ENCODE results near the gene MED9.

MED9 gene

DNA sequence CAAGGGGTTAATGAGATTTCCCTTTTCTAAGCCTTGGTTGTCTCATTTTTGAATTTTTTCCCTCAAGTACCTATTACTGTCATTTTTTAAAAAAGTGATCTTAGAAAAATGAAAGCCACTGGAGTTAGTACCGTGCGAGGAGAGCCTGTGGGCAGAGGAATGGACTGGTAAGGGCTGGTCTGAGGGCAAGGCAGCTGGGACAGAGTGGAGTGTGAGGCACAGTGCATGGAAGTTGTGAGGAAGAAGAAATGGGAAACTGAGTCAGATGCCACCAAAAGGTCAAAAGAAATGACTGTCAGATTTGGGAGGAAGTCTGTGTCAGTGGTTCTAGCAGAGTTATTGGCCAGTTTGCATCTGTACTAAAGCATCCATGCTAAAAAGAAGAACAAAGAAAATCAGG is 11.2 kb downstream of the MED9 start:
- DNase-seq (ENCODE audit: low read depth in 1 of 2, low spot score in 1 of 2) = no peak

DNA sequence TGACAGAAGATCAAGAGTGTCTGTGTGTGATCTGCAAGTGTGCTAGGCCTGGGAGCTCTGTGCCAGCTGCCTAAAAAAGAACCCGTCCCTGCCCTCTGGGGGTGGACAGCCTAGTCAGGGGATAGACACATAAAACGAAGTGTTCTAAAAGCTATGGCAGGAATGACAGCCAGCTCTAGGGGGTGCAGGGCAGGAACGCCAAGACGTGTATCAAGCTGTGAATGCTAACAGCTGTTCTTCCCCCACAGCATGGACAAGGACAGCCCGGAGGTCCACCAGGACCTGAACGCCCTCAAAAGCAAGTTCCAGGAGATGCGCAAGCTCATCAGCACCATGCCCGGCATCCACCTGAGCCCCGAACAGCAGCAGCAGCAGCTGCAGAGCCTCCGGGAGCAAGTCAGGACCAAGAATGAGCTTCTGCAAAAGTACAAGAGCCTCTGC is 14.3 kb downstream of the MED9 start:
- DNase-seq (ENCODE audit: low read depth in 1 of 2, low spot score in 1 of 2) = no peak

DNA sequence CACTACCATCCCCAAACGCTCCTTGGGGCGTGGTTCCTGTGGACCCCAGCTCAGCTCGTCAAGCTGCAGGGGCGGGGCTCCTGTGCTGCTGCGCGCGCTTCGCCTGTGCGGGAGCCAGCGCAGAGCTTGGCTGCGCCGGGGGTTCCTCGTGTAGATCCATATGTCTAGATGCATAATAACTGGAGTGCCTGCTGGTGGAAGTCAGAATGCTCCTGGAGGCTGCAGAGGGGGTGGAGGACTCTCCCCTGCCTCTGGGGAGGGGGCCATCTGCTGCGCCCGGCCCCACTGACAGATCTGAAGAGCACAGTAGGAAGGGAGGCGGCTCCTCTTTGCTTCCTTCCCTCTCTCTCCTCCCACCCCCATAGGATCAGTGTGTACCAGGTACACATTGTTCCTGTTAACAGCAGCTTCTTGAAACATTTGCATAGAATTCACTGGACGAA is 14.8 kb downstream of the MED9 start:
- no peak for DNase-seq (ENCODE audit: low read depth in 1 of 2, low spot score in 1 of 2)

DNA sequence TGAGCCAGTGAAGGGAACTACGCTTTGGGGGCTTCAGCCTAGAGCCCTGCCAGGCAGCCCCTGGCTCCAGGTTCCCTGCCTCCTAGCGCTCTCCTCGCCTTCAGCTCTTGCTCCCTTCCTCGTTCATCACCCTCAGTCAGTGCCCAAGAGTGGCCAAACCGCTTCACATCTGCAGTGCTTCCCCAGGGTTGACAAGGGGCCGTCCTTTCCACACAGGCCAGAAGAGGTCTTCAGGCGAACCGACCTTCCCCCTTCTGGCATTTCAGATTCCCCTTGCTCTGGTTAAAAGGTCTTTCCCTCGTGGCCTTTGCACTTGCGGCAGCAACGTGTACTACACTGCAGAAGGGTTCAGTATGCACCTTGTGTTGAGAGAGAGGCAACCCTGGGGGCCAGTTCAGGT is 15.3 kb downstream of the MED9 start:
- DNase-seq (ENCODE audit: low read depth in 1 of 2, low spot score in 1 of 2) = no peak

DNA sequence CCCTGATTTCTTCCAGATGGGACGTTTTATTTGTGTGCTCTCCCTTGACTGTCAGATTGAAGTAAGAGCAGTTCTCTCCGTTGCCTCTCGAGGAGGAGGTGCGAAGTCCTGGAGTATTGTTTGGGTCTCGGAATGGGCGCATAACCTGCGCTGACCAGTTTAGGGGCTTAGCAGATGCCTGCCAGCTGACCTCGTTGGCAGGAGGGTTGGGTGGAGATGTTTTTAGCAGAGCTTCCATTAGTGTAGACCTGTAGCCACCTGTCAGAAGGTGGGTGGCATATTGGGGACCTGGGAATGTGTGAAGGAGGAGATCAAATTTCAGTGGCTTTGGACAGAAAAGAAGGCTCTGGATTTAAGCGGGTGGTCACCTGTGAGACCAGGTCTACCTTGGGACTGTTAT is 15.8 kb downstream of the MED9 start:
- DNase-seq (ENCODE audit: low read depth in 1 of 2, low spot score in 1 of 2) = no peak

DNA sequence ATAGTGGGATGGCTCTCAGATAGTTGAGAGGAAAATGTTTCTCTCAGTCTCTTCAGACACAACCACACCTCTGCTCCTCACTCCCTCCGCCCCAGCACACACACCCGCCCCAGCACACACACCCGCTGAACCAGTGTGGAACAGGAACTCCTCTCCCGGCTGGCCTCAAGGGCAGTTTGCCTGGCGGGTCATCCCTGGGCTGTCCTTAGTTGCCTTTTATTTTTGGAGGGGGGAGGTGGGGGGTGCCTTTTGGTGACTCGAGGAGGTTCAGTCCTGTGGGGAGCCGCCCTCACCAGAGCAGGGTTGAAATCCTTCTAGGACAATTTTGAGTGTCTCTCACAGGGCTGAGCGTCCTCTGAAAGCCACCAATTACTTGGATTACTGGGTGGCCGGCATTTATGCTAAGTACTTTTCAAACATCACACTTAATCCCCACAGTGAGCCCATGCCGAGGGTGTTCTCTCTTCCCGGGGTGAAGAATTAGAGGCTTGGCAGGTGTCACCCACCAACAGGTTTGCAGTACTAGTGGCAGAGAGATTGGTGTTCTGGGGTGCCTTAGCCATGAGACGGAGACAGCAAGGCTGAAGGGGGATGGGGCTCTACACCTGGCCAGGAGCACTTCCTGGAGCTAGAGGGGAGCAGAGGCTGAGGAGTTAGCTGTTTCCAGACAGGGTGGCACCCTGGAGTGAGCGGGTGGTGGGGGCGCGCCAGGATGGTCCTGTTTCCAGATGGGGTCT is 16.6 kb downstream of the MED9 start:
- no peak for DNase-seq (ENCODE audit: low read depth in 1 of 2, low spot score in 1 of 2)

DNA sequence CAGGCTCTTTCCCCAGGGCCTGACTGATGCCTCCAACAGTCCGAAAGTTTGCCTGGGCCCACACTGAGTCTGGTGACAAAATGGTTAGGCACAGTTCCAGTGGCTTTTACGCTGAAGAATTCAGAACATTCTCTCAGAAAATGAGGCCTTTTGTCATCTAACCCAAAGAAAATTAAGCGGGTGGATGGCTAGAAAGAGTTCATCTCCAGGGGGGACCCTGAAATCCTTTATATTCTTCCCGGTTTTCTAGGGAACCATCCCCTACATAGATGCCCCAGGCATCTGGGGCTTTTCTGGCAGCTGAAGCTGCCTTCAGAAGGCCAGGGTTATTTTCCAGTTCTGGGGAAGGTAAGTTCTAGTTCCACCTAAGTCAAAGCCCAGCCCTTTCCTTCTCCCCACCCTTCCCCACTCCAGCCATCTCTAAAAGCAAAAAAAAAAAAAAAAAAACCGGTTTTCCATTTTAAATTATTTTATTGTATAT is 17.2 kb downstream of the MED9 start:
- DNase-seq (ENCODE audit: low read depth in 1 of 2, low spot score in 1 of 2) = no peak

DNA sequence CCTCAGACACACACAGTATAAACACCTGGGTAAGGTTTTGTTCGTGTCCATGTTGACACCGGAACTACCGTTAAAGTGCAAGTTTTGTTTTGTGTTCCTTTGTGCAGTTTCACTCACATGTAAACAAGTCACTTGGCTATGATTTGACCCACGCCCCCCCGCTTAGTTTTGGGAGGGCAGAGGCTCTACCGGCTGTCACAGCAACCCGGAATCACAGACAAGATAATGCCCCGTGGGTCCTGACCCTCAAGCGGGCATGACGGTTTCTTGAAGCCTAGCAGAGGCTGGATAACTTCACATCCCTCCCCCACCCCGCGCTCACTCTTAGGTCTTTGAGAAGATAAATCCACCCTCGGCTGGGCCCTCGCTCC is 17.7 kb downstream of the MED9 start:
- no peak for DNase-seq (ENCODE audit: low read depth in 1 of 2, low spot score in 1 of 2)

DNA sequence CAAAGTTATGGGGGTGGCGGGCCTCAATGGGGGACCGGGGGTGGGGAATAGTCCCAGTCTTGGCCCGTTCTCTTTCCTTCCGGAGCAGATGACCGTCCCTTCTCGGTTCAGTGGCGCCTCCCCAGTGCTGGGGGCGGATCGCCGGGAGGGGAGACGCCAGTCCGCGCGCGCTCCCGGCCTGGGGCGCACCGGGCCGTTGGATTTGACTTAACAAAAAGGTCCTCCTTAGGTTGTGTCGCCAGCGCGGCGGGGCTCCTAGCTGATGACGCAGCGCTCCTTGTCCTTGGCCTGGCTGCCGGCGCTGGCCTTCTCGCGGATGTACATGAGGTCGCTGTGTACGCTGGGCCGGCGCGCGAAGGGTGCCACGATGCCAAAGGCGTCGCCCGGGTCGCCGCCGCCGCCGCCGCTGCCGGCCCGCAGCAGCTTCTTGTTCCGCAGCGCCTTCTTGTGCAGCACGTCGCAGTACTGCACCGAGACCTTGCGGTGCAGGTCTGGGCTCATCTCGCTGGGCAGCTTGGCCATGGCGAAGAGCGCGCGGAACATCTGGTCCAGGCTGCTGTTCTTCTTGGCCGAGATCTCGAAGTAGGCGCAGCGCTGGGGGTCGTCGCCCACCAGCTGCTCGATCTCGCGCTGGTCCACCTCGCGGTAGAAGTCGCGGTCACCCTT is 18.2 kb downstream of the MED9 start:
- DNase-seq (ENCODE audit: low read depth in 1 of 2, low spot score in 1 of 2) = no peak

DNA sequence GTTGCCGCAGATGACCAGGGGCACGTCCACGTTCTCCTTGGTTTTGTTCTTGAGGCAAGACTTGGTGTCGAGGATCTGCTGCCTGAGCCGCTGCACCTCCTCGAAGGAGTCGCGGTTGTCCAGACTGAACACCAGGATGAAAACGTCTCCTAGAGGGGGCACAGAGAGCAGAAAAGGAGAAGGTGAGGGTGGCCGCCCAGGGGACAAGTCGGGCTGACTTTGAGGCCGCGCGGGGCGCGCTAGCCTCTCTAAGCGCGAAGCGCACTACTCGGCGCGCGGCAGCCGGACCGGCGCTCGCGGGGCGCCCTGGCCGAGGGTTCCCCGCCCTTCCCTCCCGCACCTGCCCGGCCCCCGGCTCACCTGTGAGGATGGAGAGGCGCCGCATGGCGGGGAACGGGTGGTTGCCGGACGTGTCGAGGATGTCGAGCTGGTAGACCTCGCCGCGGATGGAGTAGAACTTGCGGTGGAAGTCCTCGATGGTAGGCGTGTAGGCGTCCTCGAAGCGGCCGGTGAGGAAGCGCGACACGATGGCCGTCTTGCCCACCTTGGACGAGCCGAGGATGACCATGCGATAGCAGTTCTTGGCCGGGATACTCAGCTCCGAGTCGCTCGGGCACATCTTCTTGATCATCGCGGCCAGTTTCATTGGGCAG is 18.9 kb downstream of the MED9 start:
- no peak for DNase-seq (ENCODE audit: low read depth in 1 of 2, low spot score in 1 of 2)

DNA sequence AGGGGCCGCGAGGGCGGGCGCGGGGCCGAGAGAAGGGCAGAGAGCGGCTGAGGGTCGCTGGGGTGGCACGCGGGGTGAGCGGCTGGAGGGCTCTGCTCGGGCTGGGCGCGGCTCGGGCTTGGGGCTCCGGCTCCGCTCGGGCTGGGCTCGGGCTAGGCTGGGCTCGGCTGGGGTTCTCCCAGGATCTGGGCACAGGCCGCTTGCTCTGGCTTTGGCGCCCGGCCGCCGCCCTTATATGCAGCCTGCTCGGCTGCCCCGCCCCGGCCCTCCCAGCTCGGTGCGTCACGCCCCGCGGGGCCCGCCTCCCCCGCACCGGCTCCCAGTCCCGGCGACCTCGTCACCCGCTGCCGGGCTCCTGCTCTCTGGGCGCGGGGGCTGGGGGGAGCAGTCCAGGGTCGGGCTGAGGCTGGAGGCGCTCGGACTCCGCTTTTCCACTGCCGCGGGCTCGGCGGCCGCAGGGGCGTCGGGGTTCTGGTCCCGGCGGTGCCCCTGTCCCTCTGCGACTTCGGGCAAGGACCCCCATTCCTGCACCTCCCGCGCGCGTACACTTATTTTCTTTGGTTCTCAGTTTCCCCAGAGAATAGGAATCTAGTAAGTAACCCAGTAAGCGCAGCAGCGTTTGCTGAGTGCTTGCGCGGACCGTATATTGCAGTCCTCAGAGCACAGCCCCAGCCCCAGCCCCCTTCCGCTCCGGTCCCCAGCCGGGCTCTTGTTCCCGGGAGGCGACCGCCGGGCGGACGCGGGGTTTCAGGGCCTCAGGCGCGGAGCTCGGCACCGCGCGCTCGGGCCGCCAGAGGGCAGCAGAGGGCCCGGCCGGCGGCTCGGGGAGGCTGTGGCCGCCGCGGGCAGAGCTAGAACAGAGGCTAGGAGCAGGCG is 19.6 kb downstream of the MED9 start, which contains the start of gene RASD1:
TSS of gene RASD1 (minus strand) at position 207 of the 876 bp plus-strand sequence. CDS start 214 bp downstream, outside the sequence.
- peak; percentile 62 to 74 for DNase-seq (ENCODE audit: low read depth in 1 of 2, low spot score in 1 of 2)

DNA sequence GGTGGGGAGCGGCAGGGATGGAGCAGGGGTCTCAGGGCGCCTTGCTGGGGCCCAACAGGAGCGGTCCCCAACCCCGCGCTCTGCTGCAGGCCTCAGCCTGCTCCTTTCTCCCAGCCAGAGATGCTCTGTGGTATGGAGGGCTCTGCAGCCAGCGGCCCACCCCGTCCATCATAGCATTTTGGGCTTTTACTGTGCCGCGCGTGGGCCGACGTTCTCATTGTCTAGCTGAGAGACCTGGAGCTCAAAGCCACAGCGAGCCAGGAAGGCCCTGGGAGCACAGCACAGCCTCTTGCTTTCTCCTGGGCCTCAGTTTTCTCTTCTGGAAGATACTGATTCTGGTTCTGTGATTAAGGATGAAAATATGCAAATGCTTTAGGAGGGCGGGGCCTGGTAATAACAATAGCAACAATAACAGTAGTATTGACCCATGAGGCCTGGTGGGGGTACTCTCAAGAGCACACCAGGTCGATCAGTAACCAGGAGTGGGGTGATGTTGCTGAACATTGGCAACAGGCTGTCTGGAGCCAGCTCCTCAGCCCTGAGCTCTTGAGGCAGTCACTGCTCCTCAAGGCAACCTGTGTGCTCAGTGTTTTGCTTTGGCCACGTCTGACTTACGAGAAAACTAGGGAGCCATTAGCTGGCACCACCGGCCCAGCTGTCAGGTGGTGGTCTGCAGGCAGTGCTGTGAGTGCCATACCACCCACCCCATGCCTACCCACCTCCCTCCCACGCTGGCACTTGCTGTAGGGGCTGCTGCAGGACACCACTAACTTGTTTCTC is 20.5 kb downstream of the MED9 start:
- no peak for DNase-seq (ENCODE audit: low read depth in 1 of 2, low spot score in 1 of 2)

DNA sequence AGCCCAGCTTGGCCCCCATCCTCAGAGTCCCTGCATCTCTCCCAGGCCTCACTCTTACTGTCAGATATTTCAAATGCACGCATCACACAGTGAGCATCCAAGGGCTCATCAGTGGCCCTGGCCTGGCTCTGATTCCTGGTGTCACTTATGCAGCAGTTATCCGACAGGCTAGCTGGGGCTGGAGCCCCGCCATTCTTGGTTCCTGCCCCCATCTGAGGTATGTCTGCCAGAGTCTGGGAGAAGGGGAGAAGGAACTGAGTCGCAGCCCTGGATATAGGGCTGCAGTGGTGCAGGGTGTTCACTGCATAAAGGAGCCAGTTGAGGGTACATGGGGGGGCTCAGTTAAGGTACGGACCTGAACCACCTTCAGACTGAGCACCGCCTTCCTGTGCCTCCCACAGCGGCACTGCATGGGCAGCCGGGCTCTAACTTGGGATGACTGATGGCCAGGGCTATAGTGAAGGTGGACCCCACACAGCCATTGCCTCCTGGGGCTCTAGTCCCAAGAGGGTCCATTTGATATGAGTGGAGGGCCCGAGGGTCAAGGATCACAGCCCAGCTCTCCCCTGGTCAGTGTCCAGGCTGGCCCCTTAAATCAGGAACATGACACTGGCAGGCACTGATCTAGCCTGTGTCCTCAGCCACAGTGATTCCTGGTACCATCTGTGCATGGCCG is 21.2 kb downstream of the MED9 start:
- no peak for DNase-seq (ENCODE audit: low read depth in 1 of 2, low spot score in 1 of 2)

DNA sequence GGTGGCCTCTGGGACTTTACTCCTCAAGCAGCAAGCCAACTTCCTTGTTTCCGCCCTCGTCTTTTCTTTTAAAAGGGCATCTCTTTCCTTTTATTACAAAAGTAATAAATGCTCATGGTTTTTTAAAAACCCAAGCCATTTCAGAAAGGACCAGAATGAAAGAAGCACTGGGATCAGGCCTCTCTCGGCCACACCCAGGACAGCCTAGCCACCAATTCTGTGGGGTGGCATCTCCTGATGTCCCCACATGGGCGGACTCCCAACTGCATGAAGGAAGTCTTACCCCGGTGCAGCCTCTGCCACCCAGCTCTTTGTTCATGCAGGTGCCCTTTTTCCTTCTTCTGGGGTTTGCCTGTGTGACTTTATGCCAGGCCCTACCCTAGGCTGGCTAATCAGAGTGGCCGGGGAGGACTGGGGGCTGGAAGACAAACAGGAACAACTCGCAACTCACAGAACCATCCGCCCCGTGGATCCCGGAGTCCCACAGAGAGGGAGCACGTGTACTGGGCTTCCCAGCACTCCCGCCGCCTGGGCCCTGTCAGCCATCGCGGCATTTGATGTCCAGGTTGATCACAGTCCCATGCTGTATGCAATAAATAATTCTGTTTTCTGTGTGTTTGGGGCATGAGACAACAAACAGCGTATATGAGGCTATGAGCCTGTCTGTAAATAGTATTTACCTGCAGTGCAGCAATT is 22.0 kb downstream of the MED9 start:
- DNase-seq (ENCODE audit: low read depth in 1 of 2, low spot score in 1 of 2) = no peak

DNA sequence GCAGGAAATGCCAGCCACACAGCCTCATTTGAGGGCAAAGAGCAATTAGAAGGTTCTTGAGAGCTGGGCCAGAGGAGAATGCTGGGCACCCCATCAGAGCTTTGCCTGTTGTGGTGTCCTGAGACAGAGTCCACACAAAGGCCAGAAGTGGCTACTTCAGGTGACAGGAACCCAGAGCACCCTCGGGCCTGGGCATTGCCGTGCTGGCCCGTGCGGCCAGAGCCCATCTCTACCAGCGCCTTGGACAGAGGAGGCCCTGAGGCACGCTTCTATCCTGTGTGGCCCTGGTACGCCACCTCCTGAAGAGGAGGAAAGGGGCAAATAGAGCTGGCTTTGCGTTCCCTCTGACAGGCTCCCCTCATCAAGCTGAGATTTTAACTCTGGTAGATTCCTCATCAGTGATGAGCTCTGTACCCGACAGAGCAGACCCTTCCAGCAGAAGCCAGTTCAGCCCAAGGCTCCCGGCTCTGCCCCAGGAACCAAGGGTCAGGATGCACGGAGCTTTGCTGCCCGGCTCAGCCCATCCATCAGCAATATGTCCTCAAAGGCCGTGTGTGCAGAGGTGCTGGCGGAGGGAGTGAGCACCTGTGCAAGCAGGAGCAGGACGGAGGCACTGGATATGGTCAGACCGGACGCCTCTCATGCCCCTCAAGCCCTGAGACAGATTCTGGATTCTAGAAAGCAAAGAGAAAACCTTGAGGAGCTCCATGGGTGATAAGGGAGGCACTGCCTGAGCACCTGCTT is 22.8 kb downstream of the MED9 start:
- no peak for DNase-seq (ENCODE audit: low read depth in 1 of 2, low spot score in 1 of 2)

DNA sequence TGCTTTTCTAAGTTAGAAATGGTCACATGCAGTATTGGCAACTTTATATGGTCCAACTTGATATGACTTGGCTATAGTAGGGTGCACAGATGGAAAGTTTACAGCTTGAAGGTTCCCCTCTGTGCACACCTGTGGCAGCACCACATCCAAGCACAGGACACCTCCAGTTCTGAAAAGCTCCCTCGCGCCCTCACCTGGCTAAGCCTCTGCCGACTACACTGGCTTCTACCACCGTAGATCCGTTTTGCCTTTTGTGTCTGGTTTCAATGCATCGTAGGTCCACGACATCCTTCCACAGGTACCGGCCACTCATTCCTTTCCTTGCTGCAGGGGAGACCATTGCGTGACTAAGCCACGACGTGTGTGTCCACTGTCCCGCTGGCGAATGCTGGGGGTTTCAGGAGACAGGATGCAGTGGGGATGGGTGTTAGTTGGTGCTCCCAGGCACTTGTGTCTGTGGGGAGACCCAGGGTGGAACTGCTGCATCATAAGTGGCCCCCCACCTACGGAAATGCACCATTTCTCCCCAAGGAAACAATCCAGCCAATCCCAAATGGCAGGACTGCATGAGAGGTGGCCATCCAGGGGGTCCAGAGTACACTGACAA is 24.3 kb downstream of the MED9 start:
- no peak for DNase-seq (ENCODE audit: low read depth in 1 of 2, low spot score in 1 of 2)

DNA sequence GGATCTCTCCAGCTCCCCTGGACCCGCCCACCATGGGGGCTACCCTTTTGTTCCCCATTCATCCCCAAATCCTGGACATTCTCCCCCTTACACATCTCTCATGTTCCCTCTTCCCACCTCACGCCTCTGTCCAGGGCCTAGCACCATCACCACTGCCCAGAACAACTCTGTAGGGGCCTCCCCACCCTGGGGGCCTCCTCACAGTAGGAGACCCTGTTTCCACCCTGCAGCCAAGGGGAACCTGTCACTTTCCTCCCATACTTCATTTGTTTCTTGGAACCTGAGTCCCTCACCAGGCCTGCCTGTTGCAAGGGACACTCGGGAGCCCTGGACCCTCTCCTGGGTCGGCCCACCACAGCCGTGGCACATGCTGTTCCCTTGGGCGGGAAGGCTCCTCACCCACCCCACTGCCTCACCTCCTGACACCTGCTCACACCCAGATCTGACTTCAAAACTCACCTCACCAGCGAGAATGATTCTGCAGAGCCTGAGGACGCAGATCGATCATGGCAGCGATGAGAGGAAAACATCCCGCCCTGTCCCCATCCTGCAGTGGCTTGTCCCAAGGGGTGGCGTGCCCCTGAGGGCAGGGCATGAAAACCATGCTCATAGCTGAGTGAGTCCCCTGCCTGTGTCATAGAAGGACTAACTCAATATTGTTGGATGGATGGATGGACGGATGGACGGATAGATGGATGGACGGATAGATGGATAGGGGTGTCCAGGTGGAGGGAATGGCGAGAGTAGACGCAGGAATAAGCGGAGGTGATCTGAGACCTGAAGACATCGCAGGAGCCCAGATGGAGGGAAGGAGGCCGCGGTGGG is 26.2 kb downstream of the MED9 start:
- no peak for DNase-seq (ENCODE audit: low read depth in 1 of 2, low spot score in 1 of 2)

All from stimulated activated CD4-positive, alpha-beta T cell treated with anti-CD3 and anti-CD28 coated beads, Interleukin-15, amount 100 ng/mL, for 1 hour (primary cell).